ENCODE data around the gene DAZAP2.

DAZAP2 gene

GRCh38 chr12:51238510-51239334, at the start of gene DAZAP2:
TSS of gene DAZAP2 (plus strand) at chr12:51238826. CDS start at chr12:51238908, 82 bp downstream.
- peak; percentile 97 for DNase-seq

GRCh38 chr12:51189790-51190355, 48.8 kb upstream of the DAZAP2 start:
- DNase-seq, result no peak

GRCh38 chr12:51190820-51191219, 47.8 kb upstream of the DAZAP2 start:
- DNase-seq, result no peak

GRCh38 chr12:51191516-51192283, 46.9 kb upstream of the DAZAP2 start:
- DNase-seq, result no peak

- DNase-seq, result no peak
Observed at GRCh38 chr12:51192284-51192671, 46.3 kb upstream of the DAZAP2 start.

GRCh38 chr12:51195841-51196240, 42.8 kb upstream of the DAZAP2 start:
- no peak for DNase-seq

- DNase-seq, result no peak
Observed at GRCh38 chr12:51196547-51196946, 42.1 kb upstream of the DAZAP2 start.

GRCh38 chr12:51197736-51198567, 40.7 kb upstream of the DAZAP2 start:
- DNase-seq, result no peak

GRCh38 chr12:51198568-51199365, 39.9 kb upstream of the DAZAP2 start:
- DNase-seq, result no peak

- DNase-seq, result no peak
Observed at GRCh38 chr12:51199366-51199945, 39.2 kb upstream of the DAZAP2 start.

GRCh38 chr12:51200156-51200555, 38.5 kb upstream of the DAZAP2 start:
- no peak for DNase-seq

GRCh38 chr12:51200806-51201205, 37.8 kb upstream of the DAZAP2 start:
- DNase-seq, result no peak

- DNase-seq, result no peak
Observed at GRCh38 chr12:51202718-51203117, 35.9 kb upstream of the DAZAP2 start.

- no peak for DNase-seq
Observed at GRCh38 chr12:51205350-51205749, 33.3 kb upstream of the DAZAP2 start.

GRCh38 chr12:51208016-51208660, 30.5 kb upstream of the DAZAP2 start:
- no peak for DNase-seq

GRCh38 chr12:51209259-51209658, 29.4 kb upstream of the DAZAP2 start:
- DNase-seq, result no peak

- no peak for DNase-seq
Observed at GRCh38 chr12:51210690-51211395, 27.8 kb upstream of the DAZAP2 start.

- DNase-seq, result no peak
Observed at GRCh38 chr12:51214895-51215294, 23.7 kb upstream of the DAZAP2 start.

- no peak for DNase-seq
Observed at GRCh38 chr12:51216642-51217041, 22.0 kb upstream of the DAZAP2 start.

Measured in NCI-H2029 (cell line).